Right ventricle myocardium superior (tissue), 1 donor: ENCODE data around the gene UBE2E1. TPM values are rescaled to one million over a fixed set of nuclear protein-coding genes. Genes with fewer than 3 reads are reported as not detected.
A peak's percentile ranks its signal among the peaks of the same experiment; 100 is the strongest.
"Not testable (repeated sequence)": the region's sequence is repeated elsewhere in the genome, so short reads cannot be mapped to it uniquely, and the experiment has no call there.

Source experiments
- ATAC-seq: fragments of 200-7000 bp; cut with Tn5 transposase; one replicate; pipeline ENCODE4 v1.9.1; 2020; ENCODE audit warnings: mild to moderate bottlenecking; ENCODE audit not compliant: poor library complexity
- DNase-seq: peaks from one replicate; pipeline ENCODE4 v3.0.0-alpha.2; 2020
- intact Hi-C: fragments of 100-400 bp; cut with DNase I; formaldehyde crosslinking; loops from one replicate; pipeline ENCODE4 v1.11.2; 2022
- total RNA-seq: library from RNA; stranded (reverse); fragmentation: NEBNext Ultra II Directional; extraction: Animal tissue kit (Norgen Biotek cat#: 25700); gene quantifications from one replicate; pipeline ENCODE4 v1.2.1, GENCODE V29; 2021
- donor health status: DM: no; HTN: yes; CAD: no; lungs with severe emphysema.

Gene UBE2E1
- total RNA-seq, 1 donor from 2014 or later, result 69.9 TPM

- DNase-seq, result no peak
- no peak for ATAC-seq
- intact Hi-C loops, result loop anchor here (5.0 kb wide), 1 partner anchor 783 kb away; no protein-coding TSS in a partner anchor
Observed at GRCh38 chr3:23894254-23895061, 88.7 kb downstream of the UBE2E1 start.

- intact Hi-C loops, result no loop called here
- ATAC-seq (no peak), DNase-seq (no peak)
Observed at GRCh38 chr3:23895181-23895580, 89.4 kb downstream of the UBE2E1 start.

GRCh38 chr3:23900744-23901143, 95.0 kb downstream of the UBE2E1 start:
- intact Hi-C loops, result no loop called here
- ATAC-seq, result no peak

GRCh38 chr3:23904545-23904944, 98.8 kb downstream of the UBE2E1 start:
- ATAC-seq (no peak), DNase-seq (no peak)
- intact Hi-C loops, result no loop called here

More at GRCh38 chr3:23900744-23901143, 95.0 kb downstream of the UBE2E1 start:
- no peak for DNase-seq

GRCh38 chr3:23909341-23909740, 103.6 kb downstream of the UBE2E1 start:
- no peak for DNase-seq
- ATAC-seq, result no peak
- intact Hi-C loops, result no loop called here

- DNase-seq (no peak), ATAC-seq (no peak)
- intact Hi-C loops, result no loop called here
Observed at GRCh38 chr3:23911397-23911796, 105.6 kb downstream of the UBE2E1 start.

- intact Hi-C loops, DNase-seq, ATAC-seq: not testable (repeated sequence)
Observed at GRCh38 chr3:23912335-23912734, 106.6 kb downstream of the UBE2E1 start.

- no peak for ATAC-seq
- intact Hi-C loops, result no loop called here
- no peak for DNase-seq
Observed at GRCh38 chr3:23913182-23913581, 107.4 kb downstream of the UBE2E1 start.

GRCh38 chr3:23913873-23914743, 108.4 kb downstream of the UBE2E1 start:
- no peak for ATAC-seq
- intact Hi-C loops, result no loop called here
- DNase-seq, result no peak

- DNase-seq (no peak), ATAC-seq (no peak)
- intact Hi-C loops, result no loop called here
Observed at GRCh38 chr3:23915537-23916108, 109.9 kb downstream of the UBE2E1 start.

GRCh38 chr3:23916152-23916885, 110.6 kb downstream of the UBE2E1 start:
- DNase-seq (no peak), ATAC-seq (peak; percentile 68)
- intact Hi-C loops, result no loop called here

- intact Hi-C loops, result no loop called here
Observed at GRCh38 chr3:23916886-23917678, 111.3 kb downstream of the UBE2E1 start, which contains the start of the genes NKIRAS1 and RPL15. Gene NKIRAS1, minus strand, starts transcription at chr3:23916990. Its CDS starts 6,086 bp downstream, at chr3:23910904. Gene RPL15, plus strand, starts transcription at chr3:23917132. Its CDS starts 728 bp downstream, at chr3:23917860.

GRCh38 chr3:23917679-23918303, 112.0 kb downstream of the UBE2E1 start:
- peak; percentile 62 for ATAC-seq
- intact Hi-C loops, DNase-seq: not testable (repeated sequence)

More at GRCh38 chr3:23916886-23917678, 111.3 kb downstream of the UBE2E1 start, which contains the start of the genes NKIRAS1 and RPL15:
- ATAC-seq (peak; percentile 98), DNase-seq (peak; percentile 98)

GRCh38 chr3:23918331-23918730, 112.6 kb downstream of the UBE2E1 start:
- intact Hi-C loops, ATAC-seq, DNase-seq: not testable (repeated sequence)

GRCh38 chr3:23919628-23920027, 113.9 kb downstream of the UBE2E1 start:
- ATAC-seq, result no peak
- DNase-seq, result no peak
- intact Hi-C loops, result no loop called here

- intact Hi-C loops, result no loop called here
- no peak for ATAC-seq
Observed at GRCh38 chr3:23920151-23920655, 114.4 kb downstream of the UBE2E1 start.

GRCh38 chr3:23921052-23921511, 115.3 kb downstream of the UBE2E1 start:
- intact Hi-C loops, result no loop called here
- no peak for ATAC-seq
- no peak for DNase-seq

More at GRCh38 chr3:23920151-23920655, 114.4 kb downstream of the UBE2E1 start:
- no peak for DNase-seq
